ENCODE measurements around the gene GRIP2. TPM values are rescaled to one million over a fixed set of nuclear protein-coding genes. Genes with fewer than 3 reads are reported as not detected.

GRIP2 gene
- total RNA-seq, 1 experiment from 2014 or later = 0.43 TPM

DNA sequence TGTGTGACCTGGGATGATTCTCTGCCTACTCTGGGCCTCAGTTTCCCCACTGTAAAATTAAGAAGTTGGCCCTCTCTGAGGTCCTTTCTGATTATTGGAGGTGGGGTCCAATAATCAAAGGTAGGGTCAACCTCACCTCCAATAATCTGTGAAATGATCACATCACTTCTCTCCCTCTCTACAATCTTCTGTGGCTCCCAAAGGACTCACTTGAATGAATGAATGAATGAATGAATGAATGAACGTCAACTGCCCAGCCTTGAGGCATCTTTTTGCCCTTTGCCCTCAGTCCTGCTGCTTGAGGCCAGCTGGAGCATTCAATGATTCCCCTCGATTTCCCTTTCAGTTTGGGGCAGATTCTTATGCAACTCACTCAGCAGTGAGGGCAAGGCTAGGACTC, 26.7 kb upstream of the GRIP2 start:
- H3K9me3 ChIP-seq (ENCODE audit: low read depth, low read length, poor library complexity, severe bottlenecking) = no peaks in the 10 kb centered on the region
- TF ChIP-seq, protein P1, sequence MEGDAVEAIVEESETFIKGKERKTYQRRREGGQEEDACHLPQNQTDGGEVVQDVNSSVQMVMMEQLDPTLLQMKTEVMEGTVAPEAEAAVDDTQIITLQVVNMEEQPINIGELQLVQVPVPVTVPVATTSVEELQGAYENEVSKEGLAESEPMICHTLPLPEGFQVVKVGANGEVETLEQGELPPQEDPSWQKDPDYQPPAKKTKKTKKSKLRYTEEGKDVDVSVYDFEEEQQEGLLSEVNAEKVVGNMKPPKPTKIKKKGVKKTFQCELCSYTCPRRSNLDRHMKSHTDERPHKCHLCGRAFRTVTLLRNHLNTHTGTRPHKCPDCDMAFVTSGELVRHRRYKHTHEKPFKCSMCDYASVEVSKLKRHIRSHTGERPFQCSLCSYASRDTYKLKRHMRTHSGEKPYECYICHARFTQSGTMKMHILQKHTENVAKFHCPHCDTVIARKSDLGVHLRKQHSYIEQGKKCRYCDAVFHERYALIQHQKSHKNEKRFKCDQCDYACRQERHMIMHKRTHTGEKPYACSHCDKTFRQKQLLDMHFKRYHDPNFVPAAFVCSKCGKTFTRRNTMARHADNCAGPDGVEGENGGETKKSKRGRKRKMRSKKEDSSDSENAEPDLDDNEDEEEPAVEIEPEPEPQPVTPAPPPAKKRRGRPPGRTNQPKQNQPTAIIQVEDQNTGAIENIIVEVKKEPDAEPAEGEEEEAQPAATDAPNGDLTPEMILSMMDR (conservative IDR thresholded peaks at IDR 0.05; ENCODE audit: low read depth, low read length) = no peak
- TF ChIP-seq EZH2 (IDR thresholded peaks at IDR 0.05; ENCODE audit: borderline replicate concordance, low read depth, low read length, poor library complexity, severe bottlenecking) = no peak
- intact Hi-C loops (cut with micrococcal nuclease; ENCODE audit: unreplicated experiment) = no loop called here
- no peak overlapping the region for H3K4me3 ChIP-seq (ENCODE audit: low read depth, low read length, poor library complexity, severe bottlenecking)
- no peak overlapping the region for H3K27ac ChIP-seq (ENCODE audit: low read depth, low read length, poor library complexity, severe bottlenecking)
- POLR2A ChIA-PET (ENCODE audit: low non-redundant PET) = no interaction called here
- no peaks in the 10 kb centered on the region for H3K27me3 ChIP-seq (replicated peaks; ENCODE audit: insufficient read depth, low read depth, low read length, poor library complexity)
- H3K4me1 ChIP-seq (ENCODE audit: insufficient read depth, low read length, poor library complexity, severe bottlenecking) = no peaks in the 10 kb centered on the region
- CTCF ChIA-PET = no interaction called here
- DNase-seq (ENCODE audit: low spot score) = no peak
- BruUV-seq (replicated peaks) = no TSS peak
- H3K36me3 ChIP-seq (ENCODE audit: insufficient read depth, low read length, poor library complexity, severe bottlenecking) = no peaks in the 10 kb centered on the region

DNA sequence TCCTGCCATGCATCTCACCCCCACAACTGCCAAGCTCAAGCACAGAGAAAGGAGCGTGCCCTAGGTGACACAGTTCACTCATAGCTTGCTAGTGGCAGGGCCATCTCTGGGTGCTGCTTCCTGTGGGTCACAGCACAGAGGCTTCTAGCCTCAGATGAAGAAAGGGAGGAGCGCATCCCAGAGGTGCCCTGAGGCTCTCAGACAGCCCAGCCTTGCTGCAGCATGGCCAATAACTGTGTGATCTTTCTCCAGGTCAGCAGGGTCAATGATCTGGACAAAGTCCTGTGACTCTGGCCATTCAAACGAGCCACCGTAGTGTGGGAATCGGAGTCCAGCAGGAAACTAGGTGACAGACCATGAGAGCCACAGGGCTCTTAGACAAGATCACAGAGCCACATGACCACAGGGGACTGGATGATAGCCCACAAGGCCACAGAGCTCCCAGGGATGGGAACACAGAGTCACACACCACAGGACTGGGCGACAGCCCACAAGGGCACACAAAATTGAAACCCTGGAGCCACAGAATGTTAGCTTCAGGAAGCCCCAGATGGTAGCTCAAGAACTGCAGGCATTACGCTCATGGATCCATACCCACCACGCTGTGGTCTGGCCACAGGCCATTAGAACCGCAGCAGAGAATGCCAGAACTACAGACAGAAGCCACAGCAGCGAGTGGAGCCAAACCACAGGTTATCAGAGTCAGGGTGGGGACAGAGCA, 25.9 kb upstream of the GRIP2 start:
- no peaks in the 10 kb centered on the region for H3K4me1 ChIP-seq (ENCODE audit: insufficient read depth, low read length, poor library complexity, severe bottlenecking)
- DNase-seq (ENCODE audit: low spot score) = no peak
- no TSS peak for BruUV-seq (replicated peaks)

DNA sequence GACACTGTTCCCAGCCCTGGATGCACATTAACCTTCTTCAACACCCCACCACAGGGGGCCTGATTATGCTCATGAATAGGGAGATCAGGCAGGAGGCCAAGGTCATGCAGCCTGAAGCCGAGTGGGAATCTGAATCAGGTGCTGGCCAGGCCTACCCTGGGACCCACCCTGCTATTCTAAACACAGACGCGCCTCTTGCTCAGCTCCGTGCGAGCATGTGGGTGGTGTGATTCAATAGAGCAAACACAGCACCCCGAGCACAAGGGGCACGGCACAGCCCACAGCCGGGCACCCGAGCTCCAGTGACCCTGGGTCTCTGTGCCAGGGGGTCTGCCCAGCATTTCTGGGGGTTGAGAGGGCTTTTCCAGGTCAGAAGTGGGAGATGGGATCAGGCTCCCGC, 24.6 kb upstream of the GRIP2 start:
- Histone ChIP-seq H3K27ac (ENCODE audit: low read depth, low read length, poor library complexity, severe bottlenecking) (no peak overlapping the region), H3K4me1 (ENCODE audit: insufficient read depth, low read length, poor library complexity, severe bottlenecking) (no peaks in the 10 kb centered on the region), H3K4me3 (ENCODE audit: low read depth, low read length, poor library complexity, severe bottlenecking) (no peak overlapping the region), H3K9me3 (ENCODE audit: low read depth, low read length, poor library complexity, severe bottlenecking) (no peaks in the 10 kb centered on the region), H3K27me3 (replicated peaks; ENCODE audit: insufficient read depth, low read depth, low read length, poor library complexity) (no peaks in the 10 kb centered on the region), H3K36me3 (ENCODE audit: insufficient read depth, low read length, poor library complexity, severe bottlenecking) (no peaks in the 10 kb centered on the region)
- TF ChIP-seq, protein P1 (conservative IDR thresholded peaks at IDR 0.05; ENCODE audit: low read depth, low read length) = no peak
- no peak for TF ChIP-seq EZH2 (IDR thresholded peaks at IDR 0.05; ENCODE audit: borderline replicate concordance, low read depth, low read length, poor library complexity, severe bottlenecking)
- POLR2A ChIA-PET (ENCODE audit: low non-redundant PET) = no interaction called here
- no peak for DNase-seq (ENCODE audit: low spot score)
- intact Hi-C loops (cut with micrococcal nuclease; ENCODE audit: unreplicated experiment) = no loop called here
- CTCF ChIA-PET = no interaction called here
- BruUV-seq (replicated peaks) = no TSS peak

More for the DNA sequence above, 25.9 kb upstream of the GRIP2 start:
- ChIA-PET CTCF (no interaction called here), POLR2A (ENCODE audit: low non-redundant PET) (no interaction called here)
- Histone ChIP-seq H3K27me3 (replicated peaks; ENCODE audit: insufficient read depth, low read depth, low read length, poor library complexity) (no peaks in the 10 kb centered on the region), H3K27ac (ENCODE audit: low read depth, low read length, poor library complexity, severe bottlenecking) (no peak overlapping the region), H3K36me3 (ENCODE audit: insufficient read depth, low read length, poor library complexity, severe bottlenecking) (no peaks in the 10 kb centered on the region), H3K4me3 (ENCODE audit: low read depth, low read length, poor library complexity, severe bottlenecking) (no peak overlapping the region), H3K9me3 (ENCODE audit: low read depth, low read length, poor library complexity, severe bottlenecking) (no peaks in the 10 kb centered on the region)
- TF ChIP-seq, protein P1 (conservative IDR thresholded peaks at IDR 0.05; ENCODE audit: low read depth, low read length) = no peak
- TF ChIP-seq EZH2 (IDR thresholded peaks at IDR 0.05; ENCODE audit: borderline replicate concordance, low read depth, low read length, poor library complexity, severe bottlenecking) = no peak
- intact Hi-C loops (cut with micrococcal nuclease; ENCODE audit: unreplicated experiment) = no loop called here
